ENCODE results near the gene PCBP1. TPM values are rescaled to one million over a fixed set of nuclear protein-coding genes. Genes with fewer than 3 reads are reported as not detected.
"Not testable (repeated sequence)": the region's sequence is repeated elsewhere in the genome, so short reads cannot be mapped to it uniquely, and the experiment has no call there.

PCBP1 gene
- total and polyA plus RNA-seq, 3 donors from 2014 or later, result 144 to 270 (median 200) TPM

GRCh38 chr2:70133491-70134322, 46.4 kb downstream of the PCBP1 start:
- intact Hi-C loops (cut with DNase I; ENCODE audit: low total_unique reads), result no loop called here
- no peak for DNase-seq
- TF ChIP-seq, protein P1, sequence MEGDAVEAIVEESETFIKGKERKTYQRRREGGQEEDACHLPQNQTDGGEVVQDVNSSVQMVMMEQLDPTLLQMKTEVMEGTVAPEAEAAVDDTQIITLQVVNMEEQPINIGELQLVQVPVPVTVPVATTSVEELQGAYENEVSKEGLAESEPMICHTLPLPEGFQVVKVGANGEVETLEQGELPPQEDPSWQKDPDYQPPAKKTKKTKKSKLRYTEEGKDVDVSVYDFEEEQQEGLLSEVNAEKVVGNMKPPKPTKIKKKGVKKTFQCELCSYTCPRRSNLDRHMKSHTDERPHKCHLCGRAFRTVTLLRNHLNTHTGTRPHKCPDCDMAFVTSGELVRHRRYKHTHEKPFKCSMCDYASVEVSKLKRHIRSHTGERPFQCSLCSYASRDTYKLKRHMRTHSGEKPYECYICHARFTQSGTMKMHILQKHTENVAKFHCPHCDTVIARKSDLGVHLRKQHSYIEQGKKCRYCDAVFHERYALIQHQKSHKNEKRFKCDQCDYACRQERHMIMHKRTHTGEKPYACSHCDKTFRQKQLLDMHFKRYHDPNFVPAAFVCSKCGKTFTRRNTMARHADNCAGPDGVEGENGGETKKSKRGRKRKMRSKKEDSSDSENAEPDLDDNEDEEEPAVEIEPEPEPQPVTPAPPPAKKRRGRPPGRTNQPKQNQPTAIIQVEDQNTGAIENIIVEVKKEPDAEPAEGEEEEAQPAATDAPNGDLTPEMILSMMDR (IDR thresholded peaks at IDR 0.05), result no peak
- no peak for TF ChIP-seq POLR2A (IDR thresholded peaks at IDR 0.05)
- H3K27ac ChIP-seq, result peak overlapping the region; percentile 86 to 89
- no peaks in the 10 kb centered on the region for H3K27me3 ChIP-seq
- no peaks in the 10 kb centered on the region for H3K36me3 ChIP-seq (ENCODE audit: low read depth, missing control alignments)
- no peaks in the 10 kb centered on the region for H3K9me3 ChIP-seq
- peaks cover 33% of the 10 kb centered on the region for H3K4me1 ChIP-seq
- 59 to 64% methylated on average over 10 of the region's 10 CpGs for WGBS, 2 donors
- no peak overlapping the region for H3K4me3 ChIP-seq

DNA sequence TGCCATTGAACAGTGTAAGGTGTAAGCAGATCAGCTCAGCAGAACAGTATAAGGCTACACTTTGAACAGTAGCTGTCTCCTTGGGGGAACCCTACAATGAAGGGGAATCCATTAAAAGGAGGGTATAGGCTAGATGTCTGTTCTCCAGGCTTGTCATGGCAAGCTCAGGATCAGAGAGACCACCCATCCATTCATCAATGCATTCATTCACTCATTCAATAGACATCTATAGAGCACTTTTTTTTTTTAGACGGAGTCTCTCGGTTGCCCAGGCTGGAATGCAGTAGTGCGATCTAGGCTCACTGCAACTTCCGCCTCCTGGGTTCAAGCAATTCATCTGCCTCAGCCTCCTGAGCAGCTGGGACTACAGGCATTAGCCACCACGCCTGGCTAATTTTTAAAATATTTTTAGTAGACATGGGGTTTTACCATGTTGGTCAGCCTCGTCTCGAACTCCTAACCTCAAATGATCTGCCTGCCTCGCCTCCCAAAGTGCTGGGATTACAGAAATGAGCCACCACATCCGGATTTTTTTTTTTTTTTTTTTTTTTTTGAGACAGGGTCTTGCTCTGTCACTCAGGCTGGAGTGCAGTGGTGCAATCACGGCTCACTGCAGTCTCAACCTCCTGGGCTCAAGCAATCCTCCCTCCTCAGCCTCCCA, 47.2 kb downstream of the PCBP1 start:
- H3K27me3 ChIP-seq; H3K36me3 ChIP-seq (ENCODE audit: low read depth, missing control alignments); H3K4me3 ChIP-seq; DNase-seq; H3K9me3 ChIP-seq; intact Hi-C loops (cut with DNase I; ENCODE audit: low total_unique reads): not testable (repeated sequence)
- Histone ChIP-seq H3K27ac (peak overlapping the region in 1 of 2 donors; percentile 89), H3K4me1 (peaks cover 33% of the 10 kb centered on the region)
- WGBS, 2 donors, result 91 to 93% methylated on average over 10 of the region's 10 CpGs

Small RNAs within 50 kb of the gene (small RNA-seq; reads per million reads assigned to genes)
- gene RN7SL470P, result 0 reads per million in 2 donors

Other genes starting within 250 kb of the PCBP1 start
- gene SNRNP27, start 193.5 kb upstream of the PCBP1 start, total RNA-seq, result 10 to 100 TPM; 77.1 to 78.3 TPM
- gene SNRNP27, start 193.5 kb upstream of the PCBP1 start, polyA plus RNA-seq (ENCODE audit: insufficient read depth, low read depth, low replicate concordance), result 43.8 TPM
- 10 to 100 TPM in 1 of 2 donors, 1 to 10 TPM in 1; 8.4 to 11.0 TPM for gene MXD1, start 172.4 kb upstream of the PCBP1 start, total RNA-seq
- 16.8 TPM for gene MXD1, start 172.4 kb upstream of the PCBP1 start, polyA plus RNA-seq (ENCODE audit: insufficient read depth, low read depth, low replicate concordance)
- 1 to 10 TPM; 8.2 to 9.2 TPM for gene ASPRV1, start 125.8 kb upstream of the PCBP1 start, total RNA-seq
- 3.5 TPM for gene ASPRV1, start 125.8 kb upstream of the PCBP1 start, polyA plus RNA-seq (ENCODE audit: insufficient read depth, low read depth, low replicate concordance)
- 10 to 100 TPM; 61.6 to 94.4 TPM for gene C2orf42, start 103.5 kb downstream of the PCBP1 start, total RNA-seq
- gene C2orf42, start 103.5 kb downstream of the PCBP1 start, polyA plus RNA-seq (ENCODE audit: insufficient read depth, low read depth, low replicate concordance), result 175 TPM
- gene TIA1, start 161.2 kb downstream of the PCBP1 start, total RNA-seq, result 10 to 100 TPM; 89.4 to 89.9 TPM
- gene TIA1, start 161.2 kb downstream of the PCBP1 start, polyA plus RNA-seq (ENCODE audit: insufficient read depth, low read depth, low replicate concordance), result 57.7 TPM
- gene PCYOX1, start 170.7 kb downstream of the PCBP1 start, total RNA-seq, result 10 to 100 TPM; 21.5 to 28.5 TPM
- 36.4 TPM for gene PCYOX1, start 170.7 kb downstream of the PCBP1 start, polyA plus RNA-seq (ENCODE audit: insufficient read depth, low read depth, low replicate concordance)
- 100 to 1,000 TPM in 1 of 2 donors, 10 to 100 TPM in 1; 95.1 to 105 TPM for gene SNRPG, start 206.3 kb downstream of the PCBP1 start, total RNA-seq
- 115 TPM for gene SNRPG, start 206.3 kb downstream of the PCBP1 start, polyA plus RNA-seq (ENCODE audit: insufficient read depth, low read depth, low replicate concordance)
- gene FAM136A, start 214.6 kb downstream of the PCBP1 start, total RNA-seq, result 10 to 100 TPM; 24.8 to 25.3 TPM
- 19.8 TPM for gene FAM136A, start 214.6 kb downstream of the PCBP1 start, polyA plus RNA-seq (ENCODE audit: insufficient read depth, low read depth, low replicate concordance)